ENCODE data around the gene CRYGC. TPM values are rescaled to one million over a fixed set of nuclear protein-coding genes. Genes with fewer than 3 reads are reported as not detected.

The CRYGC gene
- total and polyA plus RNA-seq, 2 of the 13 experiments (the other 11 are each of a cell fraction or from before 2014, with no cell fraction given) = 0.20 to 0.27 TPM

DNA sequence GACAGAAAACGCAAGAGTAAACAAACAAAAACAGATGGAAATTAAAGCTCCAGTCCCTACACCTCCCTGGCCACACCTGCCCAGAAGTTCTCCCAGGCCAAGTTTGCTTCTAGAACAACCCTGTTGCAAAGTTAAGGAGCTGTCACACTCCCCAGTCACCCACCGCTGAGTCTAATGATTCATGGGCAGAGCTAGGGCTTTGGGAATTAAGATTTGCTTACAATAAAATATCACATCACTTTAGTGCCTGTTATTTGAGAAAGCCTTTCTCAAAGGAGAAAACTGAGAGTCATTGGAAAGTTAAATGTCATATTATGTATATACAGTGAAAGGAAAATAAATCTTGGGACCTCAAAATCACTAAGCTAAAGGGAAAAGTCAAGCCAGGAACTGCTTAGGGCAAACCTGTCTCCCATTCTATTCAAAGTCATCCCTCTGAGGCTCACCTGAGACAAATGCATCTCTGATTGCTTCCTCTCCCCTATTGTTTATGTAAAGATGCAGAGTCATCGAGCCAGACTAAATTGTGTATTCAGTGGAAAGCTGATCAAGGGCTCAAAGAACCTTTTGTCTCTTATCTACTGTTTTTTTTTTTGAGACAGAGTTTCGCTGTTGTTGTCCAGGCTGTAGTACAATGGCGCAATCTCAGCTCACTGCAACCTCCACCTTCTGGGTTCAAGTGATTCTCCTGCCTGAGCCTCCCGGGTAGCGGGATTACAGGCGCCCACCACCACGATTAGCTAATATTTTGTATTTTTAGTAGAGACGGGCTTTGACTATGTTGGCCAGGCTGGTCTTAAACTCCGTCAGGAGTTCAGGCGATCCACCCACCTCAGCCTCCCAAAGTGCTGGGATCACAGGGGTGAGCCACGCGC lies 13.5 kb upstream of the CRYGC start (continued):
- TF ChIP-seq, protein P1, sequence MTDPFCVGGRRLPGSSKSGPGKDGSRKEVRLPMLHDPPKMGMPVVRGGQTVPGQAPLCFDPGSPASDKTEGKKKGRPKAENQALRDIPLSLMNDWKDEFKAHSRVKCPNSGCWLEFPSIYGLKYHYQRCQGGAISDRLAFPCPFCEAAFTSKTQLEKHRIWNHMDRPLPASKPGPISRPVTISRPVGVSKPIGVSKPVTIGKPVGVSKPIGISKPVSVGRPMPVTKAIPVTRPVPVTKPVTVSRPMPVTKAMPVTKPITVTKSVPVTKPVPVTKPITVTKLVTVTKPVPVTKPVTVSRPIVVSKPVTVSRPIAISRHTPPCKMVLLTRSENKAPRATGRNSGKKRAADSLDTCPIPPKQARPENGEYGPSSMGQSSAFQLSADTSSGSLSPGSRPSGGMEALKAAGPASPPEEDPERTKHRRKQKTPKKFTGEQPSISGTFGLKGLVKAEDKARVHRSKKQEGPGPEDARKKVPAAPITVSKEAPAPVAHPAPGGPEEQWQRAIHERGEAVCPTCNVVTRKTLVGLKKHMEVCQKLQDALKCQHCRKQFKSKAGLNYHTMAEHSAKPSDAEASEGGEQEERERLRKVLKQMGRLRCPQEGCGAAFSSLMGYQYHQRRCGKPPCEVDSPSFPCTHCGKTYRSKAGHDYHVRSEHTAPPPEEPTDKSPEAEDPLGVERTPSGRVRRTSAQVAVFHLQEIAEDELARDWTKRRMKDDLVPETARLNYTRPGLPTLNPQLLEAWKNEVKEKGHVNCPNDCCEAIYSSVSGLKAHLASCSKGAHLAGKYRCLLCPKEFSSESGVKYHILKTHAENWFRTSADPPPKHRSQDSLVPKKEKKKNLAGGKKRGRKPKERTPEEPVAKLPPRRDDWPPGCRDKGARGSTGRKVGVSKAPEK (CRISPR knock-in tag; IDR thresholded peaks at IDR 0.05; ENCODE audit: borderline replicate concordance) = no peak
- TF ChIP-seq YEATS2 (CRISPR knock-in tag; IDR thresholded peaks at IDR 0.05; ENCODE audit: borderline replicate concordance) (no peak; the same call in 1 of the 2 replicates), ETV6 (CRISPR knock-in tag; conservative IDR thresholded peaks at IDR 0.05) (no peak), SAP130 (CRISPR knock-in tag; IDR thresholded peaks at IDR 0.05; ENCODE audit: low read depth) (peak; percentile 59), ZFX (CRISPR knock-in tag; IDR thresholded peaks at IDR 0.05; ENCODE audit: low read depth) (no peak), TBX2 (CRISPR knock-in tag; IDR thresholded peaks at IDR 0.05; ENCODE audit: borderline replicate concordance) (no peak; the same call in 1 of the 2 replicates), KLF9 (CRISPR knock-in tag; IDR thresholded peaks at IDR 0.05; ENCODE audit: low read depth) (0 out of 2 replicates have a peak, but pooled peaks have one; percentile 20), ZNF317 (CRISPR knock-in tag; IDR thresholded peaks at IDR 0.05) (no peak), FOXK1 (CRISPR knock-in tag; IDR thresholded peaks at IDR 0.05; ENCODE audit: borderline replicate concordance, low read depth) (peak; percentile 75; the same call in 1 of the 2 replicates), ZFP82 (CRISPR knock-in tag; IDR thresholded peaks at IDR 0.05; ENCODE audit: borderline replicate concordance) (no peak), U2AF2 (IDR thresholded peaks at IDR 0.05; ENCODE audit: low read depth, low read length) (no peak), ZNF430 (CRISPR knock-in tag; IDR thresholded peaks at IDR 0.05) (no peak)
- TF ChIP-seq, protein P2, sequence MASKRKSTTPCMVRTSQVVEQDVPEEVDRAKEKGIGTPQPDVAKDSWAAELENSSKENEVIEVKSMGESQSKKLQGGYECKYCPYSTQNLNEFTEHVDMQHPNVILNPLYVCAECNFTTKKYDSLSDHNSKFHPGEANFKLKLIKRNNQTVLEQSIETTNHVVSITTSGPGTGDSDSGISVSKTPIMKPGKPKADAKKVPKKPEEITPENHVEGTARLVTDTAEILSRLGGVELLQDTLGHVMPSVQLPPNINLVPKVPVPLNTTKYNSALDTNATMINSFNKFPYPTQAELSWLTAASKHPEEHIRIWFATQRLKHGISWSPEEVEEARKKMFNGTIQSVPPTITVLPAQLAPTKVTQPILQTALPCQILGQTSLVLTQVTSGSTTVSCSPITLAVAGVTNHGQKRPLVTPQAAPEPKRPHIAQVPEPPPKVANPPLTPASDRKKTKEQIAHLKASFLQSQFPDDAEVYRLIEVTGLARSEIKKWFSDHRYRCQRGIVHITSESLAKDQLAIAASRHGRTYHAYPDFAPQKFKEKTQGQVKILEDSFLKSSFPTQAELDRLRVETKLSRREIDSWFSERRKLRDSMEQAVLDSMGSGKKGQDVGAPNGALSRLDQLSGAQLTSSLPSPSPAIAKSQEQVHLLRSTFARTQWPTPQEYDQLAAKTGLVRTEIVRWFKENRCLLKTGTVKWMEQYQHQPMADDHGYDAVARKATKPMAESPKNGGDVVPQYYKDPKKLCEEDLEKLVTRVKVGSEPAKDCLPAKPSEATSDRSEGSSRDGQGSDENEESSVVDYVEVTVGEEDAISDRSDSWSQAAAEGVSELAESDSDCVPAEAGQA (IDR thresholded peaks at IDR 0.05; ENCODE audit: low read depth) = no peak
- TF ChIP-seq, protein P2 (CRISPR knock-in tag; IDR thresholded peaks at IDR 0.05; ENCODE audit: borderline replicate concordance) = no peak
- TF ChIP-seq, protein P3, sequence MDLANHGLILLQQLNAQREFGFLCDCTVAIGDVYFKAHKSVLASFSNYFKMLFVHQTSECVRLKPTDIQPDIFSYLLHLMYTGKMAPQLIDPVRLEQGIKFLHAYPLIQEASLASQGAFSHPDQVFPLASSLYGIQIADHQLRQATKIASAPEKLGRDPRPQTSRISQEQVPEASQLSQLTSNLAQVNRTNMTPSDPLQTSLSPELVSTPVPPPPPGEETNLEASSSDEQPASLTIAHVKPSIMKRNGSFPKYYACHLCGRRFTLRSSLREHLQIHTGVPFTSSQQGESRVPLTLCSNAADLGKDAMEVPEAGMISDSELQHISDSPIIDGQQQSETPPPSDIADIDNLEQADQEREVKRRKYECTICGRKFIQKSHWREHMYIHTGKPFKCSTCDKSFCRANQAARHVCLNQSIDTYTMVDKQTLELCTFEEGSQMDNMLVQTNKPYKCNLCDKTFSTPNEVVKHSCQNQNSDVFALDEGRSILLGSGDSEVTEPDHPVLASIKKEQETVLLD (CRISPR knock-in tag; IDR thresholded peaks at IDR 0.05; ENCODE audit: low read depth) = no peak
- TF ChIP-seq, protein P4, sequence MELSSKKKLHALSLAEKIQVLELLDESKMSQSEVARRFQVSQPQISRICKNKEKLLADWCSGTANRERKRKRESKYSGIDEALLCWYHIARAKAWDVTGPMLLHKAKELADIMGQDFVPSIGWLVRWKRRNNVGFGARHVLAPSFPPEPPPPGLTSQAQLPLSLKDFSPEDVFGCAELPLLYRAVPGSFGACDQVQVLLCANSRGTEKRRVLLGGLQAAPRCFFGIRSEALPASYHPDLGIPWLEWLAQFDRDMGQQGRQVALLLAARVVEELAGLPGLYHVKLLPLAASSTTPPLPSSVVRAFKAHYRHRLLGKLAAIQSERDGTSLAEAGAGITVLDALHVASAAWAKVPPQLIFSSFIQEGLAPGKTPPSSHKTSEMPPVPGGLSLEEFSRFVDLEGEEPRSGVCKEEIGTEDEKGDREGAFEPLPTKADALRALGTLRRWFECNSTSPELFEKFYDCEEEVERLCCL (CRISPR knock-in tag; IDR thresholded peaks at IDR 0.05; ENCODE audit: borderline replicate concordance) = no peak

All from HepG2 (cell line).